WTC11 (cell line): ENCODE results near the gene PSMD13.

ENCODE experiments used
- CREB1 ChIP-seq: sonication (generic); formaldehyde crosslinking; IDR thresholded peaks from 2 replicates; pipeline ENCODE4 v1.8.0; 2023; ENCODE audit warnings: mild to moderate bottlenecking, missing genetic modification reagents
- FOXJ3 ChIP-seq: sonication (generic); formaldehyde crosslinking; IDR thresholded peaks from 2 replicates; pipeline ENCODE4 v1.9.0; 2021; ENCODE audit warnings: missing genetic modification reagents, mild to moderate bottlenecking, borderline replicate concordance
- NFYB ChIP-seq: sonication (generic); formaldehyde crosslinking; conservative IDR thresholded peaks from 2 replicates; pipeline ENCODE4 v1.8.0; 2022; ENCODE audit warnings: low read depth, missing genetic modification reagents
- NR2C2 ChIP-seq: sonication (generic); formaldehyde crosslinking; IDR thresholded peaks from 2 replicates; pipeline ENCODE4 v1.8.0; 2022; ENCODE audit warnings: mild to moderate bottlenecking, missing genetic modification reagents
- OVOL2 ChIP-seq: fragments of 250-450 bp; sonication (Bioruptor Pico); IDR thresholded peaks from 2 replicates; pipeline ENCODE4 v1.9.0; 2021; ENCODE audit warnings: mild to moderate bottlenecking, borderline replicate concordance
- SP1 ChIP-seq: sonication (generic); formaldehyde crosslinking; conservative IDR thresholded peaks from 2 replicates; pipeline ENCODE4 v1.8.1; 2022; ENCODE audit warnings: missing genetic modification reagents
- TCF7 ChIP-seq: sonication (generic); formaldehyde crosslinking; IDR thresholded peaks from 2 replicates; pipeline ENCODE4 v1.8.0; 2022; ENCODE audit warnings: mild to moderate bottlenecking, low read depth, missing genetic modification reagents, moderate library complexity
- TF ChIP-seq, protein P1 (sequence below): sonication (generic); formaldehyde crosslinking; IDR thresholded peaks from 2 replicates; pipeline ENCODE4 v1.8.0; 2022; ENCODE audit warnings: mild to moderate bottlenecking, missing genetic modification reagents
- TF ChIP-seq, protein P2 (sequence below): fragments of 200-600 bp; IDR thresholded peaks from 2 replicates; pipeline ENCODE4 v1.8.0; 2022; ENCODE audit warnings: antibody characterized with exemption
- TF ChIP-seq, protein P3 (sequence below): sonication (generic); formaldehyde crosslinking; IDR thresholded peaks from 2 replicates; pipeline ENCODE4 v1.8.0; 2023; ENCODE audit warnings: mild to moderate bottlenecking, missing genetic modification reagents
- TF ChIP-seq, protein P4 (sequence below): sonication (generic); formaldehyde crosslinking; IDR thresholded peaks from 2 replicates; pipeline ENCODE4 v1.8.0; 2022; ENCODE audit warnings: mild to moderate bottlenecking, missing genetic modification reagents
- TF ChIP-seq, protein P5 (sequence below): sonication (generic); formaldehyde crosslinking; IDR thresholded peaks from 2 replicates; pipeline ENCODE4 v1.8.0; 2023; ENCODE audit warnings: missing genetic modification reagents
- TF ChIP-seq, protein P6 (sequence below): sonication (generic); formaldehyde crosslinking; IDR thresholded peaks from 2 replicates; pipeline ENCODE4 v1.8.1; 2022; ENCODE audit warnings: mild to moderate bottlenecking, missing genetic modification reagents, moderate library complexity, borderline replicate concordance
- TF ChIP-seq, protein P7 (sequence below): sonication (generic); formaldehyde crosslinking; IDR thresholded peaks from 2 replicates; pipeline ENCODE4 v1.8.1; 2023; ENCODE audit warnings: mild to moderate bottlenecking, missing genetic modification reagents, moderate library complexity

DNA sequence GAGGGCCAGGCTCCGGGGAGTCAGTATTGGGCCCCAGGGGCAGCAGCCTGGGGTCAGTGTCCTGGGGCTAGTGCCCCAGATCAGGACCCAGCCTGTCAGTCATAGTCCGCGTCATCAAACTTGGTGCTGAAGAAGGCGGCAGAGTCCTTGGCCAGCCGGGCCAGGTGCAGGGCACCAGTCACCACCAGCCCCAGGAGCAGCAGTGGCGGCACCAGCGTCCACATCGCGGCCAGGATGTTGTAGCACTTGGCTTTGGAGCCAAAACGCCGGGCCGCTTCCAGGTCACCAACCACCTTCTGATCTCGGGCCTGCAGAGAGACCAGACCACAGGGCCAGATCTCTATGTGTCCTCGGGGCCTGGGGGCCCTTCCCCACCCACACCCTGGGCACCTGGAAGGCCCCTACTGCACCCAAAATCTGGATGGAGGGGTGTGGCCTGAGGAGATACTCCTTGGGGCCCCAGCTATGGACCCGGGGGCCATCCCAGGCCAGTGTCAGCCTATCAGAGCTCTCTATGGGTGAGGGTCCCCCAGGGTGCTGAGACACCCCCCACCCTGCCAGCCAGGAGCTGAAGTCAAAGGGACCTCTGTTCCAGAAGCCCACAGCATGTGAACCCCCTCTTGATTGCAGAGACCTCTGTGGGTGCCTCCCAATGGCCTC, 61.8 kb downstream of the PSMD13 start:
- TF ChIP-seq SP1 (CRISPR knock-in tag) (0 out of 2 replicates have a peak, but pooled peaks have one; percentile 45), OVOL2 (CRISPR knock-in tag) (no peak), NR2C2 (no peak), TCF7 (no peak), FOXJ3 (CRISPR knock-in tag) (no peak), NFYB (CRISPR knock-in tag) (no peak), CREB1 (no peak)
- TF ChIP-seq, protein P1, sequence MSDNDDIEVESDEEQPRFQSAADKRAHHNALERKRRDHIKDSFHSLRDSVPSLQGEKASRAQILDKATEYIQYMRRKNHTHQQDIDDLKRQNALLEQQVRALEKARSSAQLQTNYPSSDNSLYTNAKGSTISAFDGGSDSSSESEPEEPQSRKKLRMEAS = no peak
- TF ChIP-seq, protein P2, sequence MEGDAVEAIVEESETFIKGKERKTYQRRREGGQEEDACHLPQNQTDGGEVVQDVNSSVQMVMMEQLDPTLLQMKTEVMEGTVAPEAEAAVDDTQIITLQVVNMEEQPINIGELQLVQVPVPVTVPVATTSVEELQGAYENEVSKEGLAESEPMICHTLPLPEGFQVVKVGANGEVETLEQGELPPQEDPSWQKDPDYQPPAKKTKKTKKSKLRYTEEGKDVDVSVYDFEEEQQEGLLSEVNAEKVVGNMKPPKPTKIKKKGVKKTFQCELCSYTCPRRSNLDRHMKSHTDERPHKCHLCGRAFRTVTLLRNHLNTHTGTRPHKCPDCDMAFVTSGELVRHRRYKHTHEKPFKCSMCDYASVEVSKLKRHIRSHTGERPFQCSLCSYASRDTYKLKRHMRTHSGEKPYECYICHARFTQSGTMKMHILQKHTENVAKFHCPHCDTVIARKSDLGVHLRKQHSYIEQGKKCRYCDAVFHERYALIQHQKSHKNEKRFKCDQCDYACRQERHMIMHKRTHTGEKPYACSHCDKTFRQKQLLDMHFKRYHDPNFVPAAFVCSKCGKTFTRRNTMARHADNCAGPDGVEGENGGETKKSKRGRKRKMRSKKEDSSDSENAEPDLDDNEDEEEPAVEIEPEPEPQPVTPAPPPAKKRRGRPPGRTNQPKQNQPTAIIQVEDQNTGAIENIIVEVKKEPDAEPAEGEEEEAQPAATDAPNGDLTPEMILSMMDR = no peak
- TF ChIP-seq, protein P3, sequence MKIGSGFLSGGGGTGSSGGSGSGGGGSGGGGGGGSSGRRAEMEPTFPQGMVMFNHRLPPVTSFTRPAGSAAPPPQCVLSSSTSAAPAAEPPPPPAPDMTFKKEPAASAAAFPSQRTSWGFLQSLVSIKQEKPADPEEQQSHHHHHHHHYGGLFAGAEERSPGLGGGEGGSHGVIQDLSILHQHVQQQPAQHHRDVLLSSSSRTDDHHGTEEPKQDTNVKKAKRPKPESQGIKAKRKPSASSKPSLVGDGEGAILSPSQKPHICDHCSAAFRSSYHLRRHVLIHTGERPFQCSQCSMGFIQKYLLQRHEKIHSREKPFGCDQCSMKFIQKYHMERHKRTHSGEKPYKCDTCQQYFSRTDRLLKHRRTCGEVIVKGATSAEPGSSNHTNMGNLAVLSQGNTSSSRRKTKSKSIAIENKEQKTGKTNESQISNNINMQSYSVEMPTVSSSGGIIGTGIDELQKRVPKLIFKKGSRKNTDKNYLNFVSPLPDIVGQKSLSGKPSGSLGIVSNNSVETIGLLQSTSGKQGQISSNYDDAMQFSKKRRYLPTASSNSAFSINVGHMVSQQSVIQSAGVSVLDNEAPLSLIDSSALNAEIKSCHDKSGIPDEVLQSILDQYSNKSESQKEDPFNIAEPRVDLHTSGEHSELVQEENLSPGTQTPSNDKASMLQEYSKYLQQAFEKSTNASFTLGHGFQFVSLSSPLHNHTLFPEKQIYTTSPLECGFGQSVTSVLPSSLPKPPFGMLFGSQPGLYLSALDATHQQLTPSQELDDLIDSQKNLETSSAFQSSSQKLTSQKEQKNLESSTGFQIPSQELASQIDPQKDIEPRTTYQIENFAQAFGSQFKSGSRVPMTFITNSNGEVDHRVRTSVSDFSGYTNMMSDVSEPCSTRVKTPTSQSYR (CRISPR knock-in tag) = no peak
- TF ChIP-seq, protein P4, sequence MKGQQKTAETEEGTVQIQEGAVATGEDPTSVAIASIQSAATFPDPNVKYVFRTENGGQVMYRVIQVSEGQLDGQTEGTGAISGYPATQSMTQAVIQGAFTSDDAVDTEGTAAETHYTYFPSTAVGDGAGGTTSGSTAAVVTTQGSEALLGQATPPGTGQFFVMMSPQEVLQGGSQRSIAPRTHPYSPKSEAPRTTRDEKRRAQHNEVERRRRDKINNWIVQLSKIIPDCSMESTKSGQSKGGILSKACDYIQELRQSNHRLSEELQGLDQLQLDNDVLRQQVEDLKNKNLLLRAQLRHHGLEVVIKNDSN = no peak
- TF ChIP-seq, protein P5, sequence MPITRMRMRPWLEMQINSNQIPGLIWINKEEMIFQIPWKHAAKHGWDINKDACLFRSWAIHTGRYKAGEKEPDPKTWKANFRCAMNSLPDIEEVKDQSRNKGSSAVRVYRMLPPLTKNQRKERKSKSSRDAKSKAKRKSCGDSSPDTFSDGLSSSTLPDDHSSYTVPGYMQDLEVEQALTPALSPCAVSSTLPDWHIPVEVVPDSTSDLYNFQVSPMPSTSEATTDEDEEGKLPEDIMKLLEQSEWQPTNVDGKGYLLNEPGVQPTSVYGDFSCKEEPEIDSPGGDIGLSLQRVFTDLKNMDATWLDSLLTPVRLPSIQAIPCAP (CRISPR knock-in tag) = no peak
- TF ChIP-seq, protein P6, sequence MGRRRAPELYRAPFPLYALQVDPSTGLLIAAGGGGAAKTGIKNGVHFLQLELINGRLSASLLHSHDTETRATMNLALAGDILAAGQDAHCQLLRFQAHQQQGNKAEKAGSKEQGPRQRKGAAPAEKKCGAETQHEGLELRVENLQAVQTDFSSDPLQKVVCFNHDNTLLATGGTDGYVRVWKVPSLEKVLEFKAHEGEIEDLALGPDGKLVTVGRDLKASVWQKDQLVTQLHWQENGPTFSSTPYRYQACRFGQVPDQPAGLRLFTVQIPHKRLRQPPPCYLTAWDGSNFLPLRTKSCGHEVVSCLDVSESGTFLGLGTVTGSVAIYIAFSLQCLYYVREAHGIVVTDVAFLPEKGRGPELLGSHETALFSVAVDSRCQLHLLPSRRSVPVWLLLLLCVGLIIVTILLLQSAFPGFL (CRISPR knock-in tag) = no peak
- TF ChIP-seq, protein P7, sequence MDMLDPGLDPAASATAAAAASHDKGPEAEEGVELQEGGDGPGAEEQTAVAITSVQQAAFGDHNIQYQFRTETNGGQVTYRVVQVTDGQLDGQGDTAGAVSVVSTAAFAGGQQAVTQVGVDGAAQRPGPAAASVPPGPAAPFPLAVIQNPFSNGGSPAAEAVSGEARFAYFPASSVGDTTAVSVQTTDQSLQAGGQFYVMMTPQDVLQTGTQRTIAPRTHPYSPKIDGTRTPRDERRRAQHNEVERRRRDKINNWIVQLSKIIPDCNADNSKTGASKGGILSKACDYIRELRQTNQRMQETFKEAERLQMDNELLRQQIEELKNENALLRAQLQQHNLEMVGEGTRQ = no peak
